ENCODE measurements around the gene TIMM10. TPM values are rescaled to one million over a fixed set of nuclear protein-coding genes. Genes with fewer than 3 reads are reported as not detected.

Gene TIMM10
- total RNA-seq, 5 donors from 2014 or later (not counting 1 experiment from before 2014, with no cell fraction given) = 20.7 to 33.2 (median 26.2) TPM

GRCh38 chr11:57480409-57481137 lies 50.0 kb downstream of the TIMM10 start:
- H3K27ac Mint-ChIP-seq = peak overlapping the region in 1 of 2 donors; percentile 49
- peaks cover 0 to 52% of the 10 kb centered on the region in 2 experiments for H3K27me3 ChIP-seq (replicated peaks in 1 of 2; ENCODE audit: control insufficient read depth in 2 of 2, extremely low read depth in 1 of 2, insufficient read depth in 2 of 2, low read length in 1 of 2)
- H3K4me1 ChIP-seq (ENCODE audit: control insufficient read depth in 1 of 2, extremely low read depth in 1 of 2, insufficient read depth in 2 of 2, low read length in 2 of 2) = peaks cover 5 to 34% of the 10 kb centered on the region in 2 experiments
- CTCF ChIA-PET = interaction anchor here (0.5 to 1.2 kb wide), 6 partner anchors 9 to 130 kb away, joined by 3 to 9 read pairs (median 4); no protein-coding TSS in a partner anchor
- 60% methylated on average over 2 of the region's 9 CpGs for WGBS (ENCODE audit: insufficient coverage)
- peaks cover 12% of the 10 kb centered on the region for H3K36me3 Mint-ChIP-seq
- no peak overlapping the region for H3K4me3 Mint-ChIP-seq
- H3K9me3 ChIP-seq = no peaks in the 10 kb centered on the region
- H3K4me3 ChIP-seq (ENCODE audit: control insufficient read depth in 1 of 2, extremely low read depth in 1 of 2, low read length in 1 of 2) = no peak overlapping the region
- H3K27me3 Mint-ChIP-seq = peaks cover 8 to 35% of the 10 kb centered on the region in 2 donors
- ATAC-seq (replicated peaks in 1 of 4) (peak; percentile 31 to 45 (median 34)), DNase-seq (peak in 31 of 35 experiments; percentile 22 to 67 (median 53))
- H3K4me1 Mint-ChIP-seq = peaks cover 8 to 24% (median 21%) of the 10 kb centered on the region in 3 donors
- H3K27ac ChIP-seq (ENCODE audit: low read length) = no peak overlapping the region
- H3K9me3 Mint-ChIP-seq = no peaks in the 10 kb centered on the region
- H3K36me3 ChIP-seq (ENCODE audit: control insufficient read depth in 2 of 2, extremely low read depth in 1 of 2, insufficient read depth in 1 of 2, low read length in 1 of 2) = peaks cover 0 to 8% of the 10 kb centered on the region in 2 donors
- POLR2A ChIA-PET = no interaction called here

- DNase-seq = no peak
- Histone ChIP-seq H3K9me3 (no peaks in the 10 kb centered on the region), H3K27me3 (replicated peaks in 1 of 2; ENCODE audit: control insufficient read depth in 2 of 2, extremely low read depth in 1 of 2, insufficient read depth in 2 of 2, low read length in 1 of 2) (peaks cover 0 to 46% of the 10 kb centered on the region in 2 experiments), H3K36me3 (ENCODE audit: control insufficient read depth in 2 of 2, extremely low read depth in 1 of 2, insufficient read depth in 1 of 2, low read length in 1 of 2) (peaks cover 0 to 2% of the 10 kb centered on the region in 2 donors), H3K4me1 (ENCODE audit: control insufficient read depth in 1 of 2, extremely low read depth in 1 of 2, insufficient read depth in 2 of 2, low read length in 2 of 2) (peaks cover 12 to 41% of the 10 kb centered on the region in 2 experiments), H3K4me3 (ENCODE audit: control insufficient read depth in 1 of 2, extremely low read depth in 1 of 2, low read length in 1 of 2) (no peak overlapping the region), H3K27ac (ENCODE audit: low read length) (no peak overlapping the region)
- POLR2A ChIA-PET = interaction anchor here in 1 of 2 donors (0.6 kb wide), 1 partner anchor 14 kb away, joined by 3 read pairs; no protein-coding TSS in a partner anchor
- Mint-ChIP-seq H3K27ac (peak overlapping the region in 1 of 2 donors; percentile 49), H3K4me3 (no peak overlapping the region), H3K27me3 (peaks cover 5 to 36% of the 10 kb centered on the region in 2 donors), H3K36me3 (peaks cover 8% of the 10 kb centered on the region), H3K9me3 (no peaks in the 10 kb centered on the region), H3K4me1 (peaks cover 12 to 30% (median 27%) of the 10 kb centered on the region in 3 donors)
- no peak for ATAC-seq (replicated peaks in 1 of 4)
- CTCF ChIA-PET = interaction anchor here (1.4 to 2.1 kb wide), 2 partner anchors 13 to 22 kb away, joined by 3 to 11 read pairs; no protein-coding TSS in a partner anchor
- 75% methylated on average over 1 of the region's 4 CpGs for WGBS (ENCODE audit: insufficient coverage)
Observed at GRCh38 chr11:57479911-57480310, 50.6 kb downstream of the TIMM10 start.

- POLR2A ChIA-PET = interaction anchor here in 1 of 2 donors (0.6 kb wide), 1 partner anchor 14 kb away, joined by 3 read pairs; no protein-coding TSS in a partner anchor
- CTCF ChIA-PET = interaction anchor here (0.6 to 2.1 kb wide), 8 partner anchors 14 to 305 kb away, joined by 3 to 11 read pairs (median 4); no protein-coding TSS in a partner anchor
- H3K27me3 Mint-ChIP-seq = peaks cover 3 to 32% of the 10 kb centered on the region in 2 donors
- Histone ChIP-seq H3K9me3 (no peaks in the 10 kb centered on the region), H3K27me3 (replicated peaks in 1 of 2; ENCODE audit: control insufficient read depth in 2 of 2, extremely low read depth in 1 of 2, insufficient read depth in 2 of 2, low read length in 1 of 2) (peaks cover 0 to 46% of the 10 kb centered on the region in 2 experiments), H3K4me1 (ENCODE audit: control insufficient read depth in 1 of 2, extremely low read depth in 1 of 2, insufficient read depth in 2 of 2, low read length in 2 of 2) (peaks cover 15 to 48% of the 10 kb centered on the region in 2 experiments), H3K36me3 (ENCODE audit: control insufficient read depth in 2 of 2, extremely low read depth in 1 of 2, insufficient read depth in 1 of 2, low read length in 1 of 2) (no peaks in the 10 kb centered on the region), H3K4me3 (ENCODE audit: control insufficient read depth in 1 of 2, extremely low read depth in 1 of 2, low read length in 1 of 2) (no peak overlapping the region), H3K27ac (ENCODE audit: low read length) (no peak overlapping the region)
- no peaks in the 10 kb centered on the region for H3K9me3 Mint-ChIP-seq
- peaks cover 20 to 35% (median 32%) of the 10 kb centered on the region in 3 donors for H3K4me1 Mint-ChIP-seq
- peaks cover under 1% of the 10 kb centered on the region for H3K36me3 Mint-ChIP-seq
- H3K4me3 Mint-ChIP-seq = no peak overlapping the region
- WGBS (ENCODE audit: insufficient coverage) = 38% methylated on average over 8 of the region's 11 CpGs
- no peak overlapping the region for H3K27ac Mint-ChIP-seq
- ATAC-seq (replicated peaks in 1 of 4) (no peak), DNase-seq (no peak)
Observed at GRCh38 chr11:57479021-57479663, 51.4 kb downstream of the TIMM10 start.

Other genes starting within 250 kb of the TIMM10 start
- 10 to 100 TPM; 13.9 to 22.9 (median 18.9) TPM for gene TNKS1BP1, start 205.8 kb downstream of the TIMM10 start, total RNA-seq
- 10 to 100 TPM; 50.2 to 78.1 (median 75.7) TPM for gene SSRP1, start 194.9 kb downstream of the TIMM10 start, total RNA-seq
- not detected for gene P2RX3, start 192.4 kb downstream of the TIMM10 start, total RNA-seq
- gene PRG3, start 149.6 kb downstream of the TIMM10 start, total RNA-seq = not detected
- gene PRG2, start 140.1 kb downstream of the TIMM10 start, total RNA-seq = under 1 TPM in 4 of 5 donors, not detected in 1; 0.33 to 0.72 (median 0.39) TPM
- 10 to 100 TPM in 4 of 5 donors, 1 to 10 TPM in 1; 9.9 to 18.1 (median 13.6) TPM for gene SLC43A3, start 103.6 kb downstream of the TIMM10 start, total RNA-seq
- gene RTN4RL2, start 70.2 kb downstream of the TIMM10 start, total RNA-seq = 1 to 10 TPM in 1 of 5 donors, under 1 TPM in 4; 0.15 to 1.1 (median 0.29) TPM
- gene SLC43A1, start 15.1 kb downstream of the TIMM10 start, total RNA-seq = 10 to 100 TPM in 4 of 5 donors, 1 to 10 TPM in 1; 8.8 to 31.6 (median 25.1) TPM
- gene SMTNL1, start 6.8 kb upstream of the TIMM10 start, total RNA-seq = not detected
- gene UBE2L6, start 36.9 kb upstream of the TIMM10 start, total RNA-seq = 10 to 100 TPM; 61.7 to 97.2 (median 80.3) TPM
- gene SERPING1, start 66.9 kb upstream of the TIMM10 start, total RNA-seq = 1 to 10 TPM in 3 of 5 donors, not detected in 2; 1.5 to 2.8 (median 1.9) TPM
- 10 to 100 TPM in 3 of 5 donors, 1 to 10 TPM in 2; 1.8 to 13.5 (median 11.1) TPM for gene YPEL4, start 119.2 kb upstream of the TIMM10 start, total RNA-seq
- gene CLP1, start 127.0 kb upstream of the TIMM10 start, total RNA-seq = 10 to 100 TPM; 14.3 to 16.0 (median 14.5) TPM
- gene ZDHHC5, start 137.4 kb upstream of the TIMM10 start, total RNA-seq = 10 to 100 TPM; 57.3 to 67.2 (median 60.7) TPM
- gene MED19, start 181.5 kb upstream of the TIMM10 start, total RNA-seq = 10 to 100 TPM; 11.4 to 14.8 (median 12.7) TPM
- 10 to 100 TPM; 34.5 to 55.9 (median 51.2) TPM for gene TMX2, start 181.8 kb upstream of the TIMM10 start, total RNA-seq
- gene SELENOH, start 210.7 kb upstream of the TIMM10 start, total RNA-seq = 100 to 1,000 TPM in 3 of 5 donors, 10 to 100 TPM in 2; 88.5 to 155 (median 113) TPM
- gene BTBD18, start 221.1 kb upstream of the TIMM10 start, total RNA-seq = under 1 TPM in 2 of 5 donors, not detected in 3; 0.09 to 0.23 TPM
- gene CTNND1, start 231.0 kb upstream of the TIMM10 start, total RNA-seq = 10 to 100 TPM in 4 of 5 donors, 1 to 10 TPM in 1; 8.3 to 17.5 (median 12.5) TPM